Neural progenitor cell (in vitro differentiated cells): Measurements from ENCODE around the gene NOP53. TPM values are rescaled to one million over a fixed set of nuclear protein-coding genes. Genes with fewer than 3 reads are reported as not detected.
"Not testable (repeated sequence)": the region's sequence is repeated elsewhere in the genome, so short reads cannot be mapped to it uniquely, and the experiment has no call there.

Experiments
- DNase-seq: peaks from one replicate; pipeline ENCODE4 v3.0.0-alpha.2; 2016; ENCODE audit warnings: low spot score
- H2AFZ ChIP-seq: fragments of 200-600 bp; sonication (generic); replicated peaks from 2 replicates; pipeline ENCODE4 v1.6.1; 2016; ENCODE audit warnings: antibody characterized with exemption
- H3F3A ChIP-seq: fragments of 200-600 bp; sonication (generic); 2 replicates; pipeline ENCODE4 v1.6.1; 2016; ENCODE audit warnings: antibody characterized with exemption, low read depth
- H3K27ac ChIP-seq: fragments of 200-600 bp; sonication (generic); 2 replicates; pipeline ENCODE4 v1.5.1; 2016; ENCODE audit warnings: mild to moderate bottlenecking
- H3K27me3 ChIP-seq: fragments of 200-600 bp; sonication (generic); 2 replicates; pipeline ENCODE4 v1.6.1; 2016; ENCODE audit warnings: mild to moderate bottlenecking, moderate library complexity
- H3K36me3 ChIP-seq: fragments of 200-600 bp; sonication (generic); 2 replicates; pipeline ENCODE4 v1.5.1; 2016
- H3K4me1 ChIP-seq: fragments of 200-600 bp; sonication (generic); 2 replicates; pipeline ENCODE4 v1.6.1; 2016; ENCODE audit warnings: mixed run types
- H3K4me2 ChIP-seq: fragments of 200-600 bp; sonication (generic); 2 replicates; pipeline ENCODE4 v1.6.1; 2016
- H3K4me3 ChIP-seq: fragments of 200-600 bp; sonication (generic); 2 replicates; pipeline ENCODE4 v1.5.1; 2016
- H3K79me2 ChIP-seq: fragments of 200-600 bp; sonication (generic); 2 replicates; pipeline ENCODE4 v1.6.1; 2016; ENCODE audit warnings: low read depth
- H3K9ac ChIP-seq: fragments of 200-600 bp; sonication (generic); 2 replicates; pipeline ENCODE4 v1.6.1; 2016
- H3K9me3 ChIP-seq: fragments of 200-600 bp; sonication (generic); 2 replicates; pipeline ENCODE4 v1.5.1; 2016; ENCODE audit warnings: low read depth
- H4K20me1 ChIP-seq: fragments of 200-600 bp; sonication (generic); 2 replicates; pipeline ENCODE4 v1.6.1; 2016; ENCODE audit warnings: low read depth
- H3K27ac Mint-ChIP-seq: 3 replicates; pipeline ENCODE4 v1.8.0; 2021; ENCODE audit warnings: mixed read lengths
- H3K27me3 Mint-ChIP-seq: 2 replicates; pipeline ENCODE4 v1.8.0; 2022; ENCODE audit warnings: low read depth, mild to moderate bottlenecking, inconsistent platforms, moderate library complexity, mixed read lengths; ENCODE audit not compliant: insufficient read depth
- H3K36me3 Mint-ChIP-seq: 3 replicates; pipeline ENCODE4 v1.8.0; 2021; ENCODE audit warnings: mixed read lengths
- H3K4me1 Mint-ChIP-seq: 3 replicates; pipeline ENCODE4 v1.8.0; 2021; ENCODE audit warnings: mixed read lengths
- H3K4me3 Mint-ChIP-seq: 3 replicates; pipeline ENCODE4 v1.8.0; 2021; ENCODE audit warnings: mild to moderate bottlenecking, moderate library complexity, mixed read lengths
- H3K9me3 Mint-ChIP-seq: 3 replicates; pipeline ENCODE4 v1.8.0; 2020; ENCODE audit warnings: mixed read lengths
- CTCF ChIP-seq: fragments of 200-600 bp; sonication (generic); IDR thresholded peaks from 2 replicates; pipeline ENCODE4 v1.5.1; 2017; ENCODE audit warnings: antibody characterized with exemption, mild to moderate bottlenecking
- EZH2 ChIP-seq: fragments of 200-600 bp; sonication (generic); IDR thresholded peaks from 2 replicates; pipeline ENCODE4 v1.6.1; 2017; ENCODE audit warnings: antibody characterized with exemption, mild to moderate bottlenecking, moderate library complexity
- EZH2phosphoT487 ChIP-seq: fragments of 200-600 bp; sonication (generic); IDR thresholded peaks from 2 replicates; pipeline ENCODE4 v1.6.1; 2017; ENCODE audit warnings: antibody characterized with exemption
- total RNA-seq: library from RNA; depleted of rRNA; stranded (reverse); fragments of >200 nt; gene quantifications from 2 replicates; pipeline ENCODE4 v1.2.3, GENCODE V29; 2015; ENCODE audit warnings: low replicate concordance

Gene NOP53
- total RNA-seq, 1 donor from 2014 or later = 101 TPM

- H3K9me3 ChIP-seq = no peaks in the 10 kb centered on the region
- DNase-seq = no peak
- peaks cover 6% of the 10 kb centered on the region for H3K4me1 ChIP-seq
- no peaks in the 10 kb centered on the region for H4K20me1 ChIP-seq
- Mint-ChIP-seq H3K9me3 (peaks cover 21% of the 10 kb centered on the region), H3K27ac (peak overlapping the region; percentile 30), H3K4me3 (no peak overlapping the region), H3K27me3 (peaks cover 25% of the 10 kb centered on the region), H3K4me1 (peaks cover 12% of the 10 kb centered on the region), H3K36me3 (no peaks in the 10 kb centered on the region)
- H3K4me2 ChIP-seq = no peak overlapping the region
- TF ChIP-seq EZH2phosphoT487 (no peak), EZH2 (no peak), CTCF (no peak)
- no peak overlapping the region for H3K9ac ChIP-seq
- no peak overlapping the region for H2AFZ ChIP-seq
- H3K27me3 ChIP-seq = peaks cover 6% of the 10 kb centered on the region
- no peak overlapping the region for H3K4me3 ChIP-seq
- no peaks in the 10 kb centered on the region for H3K79me2 ChIP-seq
- H3K36me3 ChIP-seq = no peaks in the 10 kb centered on the region
- H3K27ac ChIP-seq = no peak overlapping the region
- peaks cover 5% of the 10 kb centered on the region for H3F3A ChIP-seq
Measured at GRCh38 chr19:47716270-47716937, 28.9 kb upstream of the NOP53 start.

DNA sequence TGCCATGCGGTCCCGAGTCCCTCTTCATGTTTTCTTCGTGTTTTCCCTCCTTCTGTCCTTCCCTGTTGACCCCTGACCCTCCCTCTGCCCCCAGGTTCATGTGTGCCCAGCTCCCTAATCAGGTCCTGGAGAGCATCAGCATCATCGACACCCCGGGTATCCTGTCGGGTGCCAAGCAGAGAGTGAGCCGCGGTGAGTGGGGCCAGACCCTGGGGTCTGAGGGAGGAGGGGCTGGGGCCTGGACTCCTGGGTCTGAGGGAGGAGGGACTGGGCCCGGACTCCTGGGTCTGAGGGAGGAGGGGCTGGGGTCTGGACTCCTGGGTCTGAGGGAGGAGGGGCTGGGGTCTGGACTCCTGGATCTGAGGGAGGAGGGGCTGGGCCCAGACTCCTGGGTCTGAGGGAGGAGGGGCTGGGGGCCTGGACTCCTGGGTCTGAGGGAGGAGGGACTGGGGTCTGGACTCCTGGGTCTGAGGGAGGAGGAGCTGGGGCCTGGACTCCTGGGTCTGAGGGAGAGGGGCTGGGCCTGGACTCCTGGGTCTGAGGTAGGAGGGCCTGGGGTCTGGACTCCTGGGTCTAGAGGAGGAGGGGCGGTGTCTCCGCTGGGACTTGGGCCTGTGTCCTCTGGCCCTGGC lies 26.8 kb upstream of the NOP53 start:
- Mint-ChIP-seq H3K4me1 (peaks cover 12% of the 10 kb centered on the region), H3K27ac (peak overlapping the region; percentile 83), H3K4me3 (peak overlapping the region; percentile 30), H3K27me3 (peaks cover 16% of the 10 kb centered on the region), H3K9me3 (peaks cover 21% of the 10 kb centered on the region)
- H3K36me3 Mint-ChIP-seq, H3K36me3 ChIP-seq, H2AFZ ChIP-seq, H3K4me3 ChIP-seq, H4K20me1 ChIP-seq, H3K4me2 ChIP-seq, DNase-seq, H3K79me2 ChIP-seq, H3K9ac ChIP-seq, H3K27me3 ChIP-seq, H3K9me3 ChIP-seq, H3F3A ChIP-seq, H3K4me1 ChIP-seq, H3K27ac ChIP-seq: not testable (repeated sequence)

DNA sequence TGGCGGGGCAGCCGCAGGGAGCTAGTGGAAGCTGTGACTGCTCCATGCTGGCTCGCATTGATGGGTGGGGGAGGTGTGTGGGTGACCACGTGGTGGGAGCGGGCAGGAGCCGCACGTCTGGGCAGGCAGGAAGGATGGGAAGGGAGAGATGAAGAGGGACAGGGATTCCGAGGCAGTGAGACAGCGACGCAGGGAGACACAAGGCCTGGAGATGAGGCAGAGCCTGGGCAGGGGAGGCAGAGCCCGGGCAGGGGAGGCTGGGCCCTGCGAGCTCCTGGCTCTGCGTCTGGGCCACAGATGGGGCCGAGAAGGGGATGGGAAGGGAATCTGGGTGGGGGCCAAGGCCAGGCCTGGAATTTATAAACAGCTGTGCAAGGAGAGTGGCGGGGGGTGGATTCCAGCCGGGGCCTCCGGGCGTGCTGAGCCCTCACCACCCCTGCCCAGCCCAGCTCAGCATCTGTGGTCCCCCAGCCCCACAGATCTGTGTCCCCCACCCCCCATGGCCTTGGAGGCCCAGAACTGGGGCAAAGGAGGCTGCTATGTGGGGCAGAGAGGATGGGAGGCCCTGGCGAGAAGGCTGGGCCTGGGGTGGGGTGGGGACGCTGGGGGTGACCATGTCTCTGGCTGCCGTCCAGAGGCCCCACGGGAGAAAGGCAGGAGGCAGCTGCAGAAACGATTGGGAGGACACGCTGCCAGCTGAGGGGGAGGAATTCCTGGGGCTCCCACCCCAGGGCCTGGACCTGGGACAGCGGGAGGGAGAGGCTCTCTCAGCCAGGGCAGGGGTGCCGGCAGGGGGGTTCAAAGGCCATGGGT lies 26.1 kb upstream of the NOP53 start:
- Mint-ChIP-seq H3K36me3 (no peaks in the 10 kb centered on the region), H3K27me3 (peaks cover 12% of the 10 kb centered on the region), H3K9me3 (peaks cover 14% of the 10 kb centered on the region), H3K4me3 (peak overlapping the region; percentile 27), H3K27ac (peak overlapping the region; percentile 79), H3K4me1 (peaks cover 12% of the 10 kb centered on the region)
- Histone ChIP-seq H3K27ac (peak overlapping the region; percentile 37), H3K4me1 (peaks cover 6% of the 10 kb centered on the region), H4K20me1 (no peaks in the 10 kb centered on the region), H3K79me2 (no peaks in the 10 kb centered on the region), H3F3A (peaks cover under 1% of the 10 kb centered on the region), H3K27me3 (no peaks in the 10 kb centered on the region), H3K4me3 (no peak overlapping the region), H3K9me3 (no peaks in the 10 kb centered on the region), H2AFZ (no peak overlapping the region), H3K36me3 (no peaks in the 10 kb centered on the region), H3K4me2 (no peak overlapping the region), H3K9ac (no peak overlapping the region)
- no peak for DNase-seq
- TF ChIP-seq CTCF (no peak), EZH2 (no peak), EZH2phosphoT487 (no peak)
